CD4-positive, alpha-beta T cell treated with Interleukin-2 at 100 ng/mL for 4 hours (primary cell): ENCODE results near the gene FGFBP2.

Experiments used
- DNase-seq: peaks from one replicate; pipeline ENCODE4 v3.0.0-alpha.2; 2020; ENCODE audit warnings: low spot score

Gene FGFBP2

DNA sequence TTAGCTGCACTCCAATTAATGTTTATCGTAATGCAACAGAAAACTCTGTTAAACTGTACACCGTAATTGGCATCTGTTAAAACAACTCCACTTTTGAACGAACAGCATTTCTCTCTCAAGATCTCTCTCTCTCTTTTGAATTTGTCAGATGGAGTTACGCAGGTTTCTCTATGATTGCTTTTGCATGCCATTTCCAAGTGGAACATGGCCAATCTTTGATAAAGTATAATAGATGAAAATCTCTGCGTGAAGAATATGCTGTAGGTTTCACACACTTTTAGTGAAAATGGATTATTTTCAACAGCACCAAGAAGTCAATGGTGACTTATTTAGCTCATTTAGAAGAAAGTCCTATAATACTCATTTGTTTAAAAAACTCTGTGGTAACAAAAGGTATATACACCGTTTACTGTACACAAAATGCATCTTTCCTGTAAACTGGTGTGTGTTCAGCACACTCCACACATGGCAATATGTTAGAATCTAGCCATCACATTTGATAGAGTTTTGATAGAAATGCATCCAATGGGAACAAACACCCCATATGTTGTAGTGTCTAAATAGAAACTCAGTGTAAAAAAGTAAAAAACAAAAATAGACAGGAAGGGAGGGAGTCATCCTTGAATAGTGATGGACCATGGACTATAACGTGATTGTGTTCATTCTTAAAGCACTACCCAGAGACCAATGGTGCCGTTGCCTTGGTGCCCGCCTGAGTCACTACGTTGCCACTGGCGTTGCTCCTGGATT lies 5.8 kb upstream of the FGFBP2 start:
- DNase-seq = no peak

DNA sequence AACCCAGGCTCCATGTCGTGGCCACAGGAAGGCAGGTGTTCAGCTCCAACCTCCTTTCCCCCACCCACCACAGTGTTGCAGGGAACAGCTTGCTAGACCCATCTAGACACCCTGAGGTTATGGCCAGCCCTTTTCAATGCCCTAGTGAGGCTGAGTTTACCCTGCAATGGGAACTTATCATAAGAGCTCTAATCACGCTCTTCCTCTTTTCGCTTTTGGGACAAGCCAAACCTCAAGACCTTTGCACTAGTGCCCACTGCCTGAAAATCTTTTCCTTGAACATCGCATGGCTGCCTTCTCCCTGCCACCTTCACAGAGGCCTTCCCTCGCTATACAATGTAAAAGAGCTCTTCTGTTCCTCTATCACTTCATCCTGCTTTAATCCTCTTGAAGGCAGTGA lies 2.4 kb upstream of the FGFBP2 start:
- no peak for DNase-seq

DNA sequence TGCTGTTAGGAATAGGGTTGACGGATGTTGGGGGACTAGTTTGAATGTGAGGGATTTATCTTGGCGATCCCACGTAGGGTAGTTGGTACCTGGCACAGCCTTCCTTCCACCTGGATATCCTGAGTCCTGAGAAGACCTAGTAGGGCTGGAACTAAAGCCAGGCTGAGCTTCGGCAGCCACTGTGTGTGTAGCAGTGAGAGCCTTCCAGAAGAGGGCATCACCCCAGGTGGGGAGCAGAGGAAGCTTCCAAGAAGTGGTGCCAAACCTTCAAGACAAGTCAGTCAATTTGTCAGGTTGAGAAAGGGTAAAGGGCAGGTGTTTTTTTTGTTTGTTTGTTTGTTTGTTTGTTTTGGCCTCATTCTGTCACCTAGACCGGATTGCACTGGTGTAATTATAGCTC lies 1.2 kb upstream of the FGFBP2 start:
- DNase-seq = no peak

DNA sequence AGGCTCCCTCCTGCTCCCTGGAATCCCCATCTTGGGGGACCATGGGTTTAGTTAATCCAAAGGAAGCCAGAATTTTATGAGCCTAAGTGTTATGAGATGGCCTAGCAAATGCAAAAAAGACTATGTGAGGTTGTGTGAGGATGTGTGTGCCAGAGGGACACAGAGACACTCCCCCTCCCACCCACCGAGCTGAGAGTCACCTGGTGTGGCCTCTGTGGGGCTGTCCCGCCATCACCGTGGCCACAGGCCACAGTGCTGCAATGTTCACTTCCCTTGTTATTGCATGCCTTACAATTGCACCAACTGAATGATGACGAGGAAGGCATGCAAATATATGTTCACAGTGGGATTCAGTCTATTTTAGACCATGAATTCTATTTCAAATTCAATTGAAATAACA lies 601 bp upstream of the FGFBP2 start:
- DNase-seq = peak; percentile 33

DNA sequence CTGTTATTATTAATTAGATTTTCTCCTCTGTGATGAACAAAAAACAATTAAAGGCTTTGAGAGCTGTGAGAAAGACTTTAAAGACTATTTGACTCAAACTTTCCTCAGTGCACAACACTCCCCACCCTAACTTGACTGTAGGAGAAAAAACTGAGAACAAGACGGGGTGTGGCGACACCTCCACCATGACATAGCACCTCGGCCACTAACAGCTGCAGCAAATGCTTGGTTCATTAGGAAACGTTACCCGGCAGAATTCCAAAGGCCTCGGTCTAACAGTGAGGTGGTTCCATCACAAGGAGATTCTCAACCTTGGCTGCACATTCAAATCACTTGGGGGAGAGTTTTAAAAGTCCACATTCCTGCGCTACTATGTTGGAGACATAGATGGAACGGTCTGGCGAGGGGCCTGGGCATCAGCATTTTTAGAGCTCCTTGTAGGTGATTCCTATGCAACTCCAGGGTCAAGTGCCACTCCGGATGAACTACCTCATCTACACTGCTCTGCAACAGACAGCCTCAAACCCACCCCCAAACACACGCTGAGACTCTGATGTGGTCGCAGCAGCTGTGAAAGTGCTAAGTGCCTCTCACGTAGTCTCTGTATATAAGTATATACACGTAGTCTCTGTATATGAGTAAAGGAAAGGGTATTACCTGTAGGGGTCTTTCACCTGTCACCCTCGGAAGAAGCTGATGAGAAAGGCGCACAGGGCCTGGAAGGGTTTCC lies 1.0 kb downstream of the FGFBP2 start:
- peak; percentile 47 for DNase-seq

DNA sequence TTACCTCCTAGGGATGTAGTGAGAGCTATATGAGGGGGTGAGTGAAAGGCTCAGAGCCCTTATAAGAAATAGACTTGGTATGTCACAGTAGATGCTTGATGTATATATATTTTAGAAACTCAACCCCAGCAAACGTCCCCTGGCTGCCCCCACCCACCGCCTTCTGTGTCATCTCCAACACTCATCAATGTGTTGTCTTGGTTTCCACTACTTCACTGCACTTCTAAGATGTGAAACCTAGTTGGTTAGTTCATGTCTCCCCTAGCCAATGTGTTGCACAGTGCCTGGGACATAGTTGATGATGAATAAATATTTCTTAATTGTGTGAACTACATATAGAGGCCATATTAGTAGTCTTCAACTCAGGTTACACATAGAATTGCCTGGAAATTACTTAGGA lies 4.4 kb downstream of the FGFBP2 start:
- DNase-seq = peak; percentile 7

DNA sequence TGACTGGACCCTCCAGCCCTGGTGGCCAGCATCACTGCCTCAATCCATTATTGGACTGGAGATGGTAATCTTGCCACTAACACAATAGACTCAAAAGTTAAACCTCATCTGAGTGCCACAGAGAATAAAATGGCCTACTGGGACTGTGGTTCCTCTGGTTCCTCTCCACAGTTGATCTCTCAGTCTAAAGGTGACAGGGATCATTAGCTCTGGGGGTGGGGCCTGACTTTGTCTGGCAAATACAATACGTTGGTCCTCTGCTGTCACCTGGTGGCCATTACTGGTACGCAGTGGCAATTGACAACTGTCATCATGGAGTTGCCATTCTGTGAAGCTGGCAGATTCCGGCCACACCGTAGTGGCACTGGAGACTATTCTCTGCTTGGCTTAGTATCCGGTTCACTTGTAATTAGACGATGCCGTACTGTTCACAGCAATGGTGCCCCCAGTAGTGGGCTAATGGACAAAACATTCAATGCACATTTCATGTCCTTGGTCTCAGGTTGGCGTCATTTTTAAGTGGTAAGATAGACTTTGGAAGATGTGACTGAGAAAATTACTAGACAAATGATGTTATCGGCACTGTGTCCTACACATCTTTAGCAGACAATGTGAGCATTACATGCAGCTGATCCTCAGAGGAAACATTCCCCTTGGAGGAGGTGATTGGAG lies 6.7 kb downstream of the FGFBP2 start:
- peak; percentile 79 for DNase-seq

DNA sequence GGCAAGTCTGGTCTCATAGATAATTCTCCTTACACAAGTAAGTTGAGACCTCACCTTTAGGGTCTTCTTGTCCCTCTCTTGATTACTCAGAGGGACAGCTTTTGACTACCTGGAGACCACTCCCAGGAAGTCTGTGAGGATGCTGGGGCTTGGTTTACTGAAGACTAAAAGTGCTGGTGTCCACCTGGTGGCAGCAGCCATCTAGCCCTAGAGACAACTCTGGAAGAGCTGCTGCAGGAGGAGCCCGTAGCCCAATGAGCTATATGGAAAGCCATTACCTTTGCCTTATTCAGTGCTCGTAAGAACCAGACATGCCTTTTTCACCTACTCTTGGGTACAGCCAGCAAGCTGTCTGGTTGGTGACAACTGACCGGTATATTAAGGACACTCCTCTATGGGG lies 7.3 kb downstream of the FGFBP2 start:
- DNase-seq = no peak

DNA sequence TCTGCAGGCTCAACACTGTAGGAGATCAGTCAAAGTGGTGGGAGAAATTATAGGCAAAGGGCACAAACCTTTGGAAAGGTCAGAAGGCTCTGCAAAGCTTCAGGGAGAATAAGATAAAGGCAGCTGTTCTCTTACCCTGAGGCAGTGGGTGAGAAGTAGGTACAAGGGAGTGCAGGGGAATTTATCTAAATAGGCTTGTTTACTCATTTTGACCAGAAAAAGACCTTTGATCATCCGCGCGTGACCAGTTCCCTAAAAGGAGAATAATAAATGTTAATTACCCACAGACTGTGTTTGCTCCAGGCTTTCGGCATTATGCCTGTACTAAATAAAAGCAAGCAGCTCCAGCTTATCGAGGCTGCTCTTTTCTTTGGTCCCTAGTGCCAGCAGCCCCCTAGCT lies 9.3 kb downstream of the FGFBP2 start:
- DNase-seq = no peak

DNA sequence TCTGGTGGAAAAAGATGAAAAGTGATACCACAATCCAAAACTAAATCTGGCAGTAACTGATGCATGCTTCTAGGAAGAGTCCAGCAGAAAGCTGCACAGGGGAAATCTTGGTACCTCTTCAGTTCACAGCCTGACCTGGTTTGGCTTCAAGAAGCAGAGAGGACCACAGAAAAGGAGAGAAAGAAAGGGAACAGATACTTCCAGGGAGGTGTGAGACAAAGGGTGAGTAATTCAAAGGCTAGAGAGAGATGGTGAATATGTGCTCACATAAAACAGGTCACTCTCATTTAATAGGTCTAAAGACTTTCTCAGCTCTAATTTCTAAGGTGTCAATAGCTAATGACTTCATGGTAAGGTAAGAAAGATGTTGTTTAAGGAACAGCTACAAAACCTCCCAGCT lies 11.2 kb downstream of the FGFBP2 start:
- no peak for DNase-seq

DNA sequence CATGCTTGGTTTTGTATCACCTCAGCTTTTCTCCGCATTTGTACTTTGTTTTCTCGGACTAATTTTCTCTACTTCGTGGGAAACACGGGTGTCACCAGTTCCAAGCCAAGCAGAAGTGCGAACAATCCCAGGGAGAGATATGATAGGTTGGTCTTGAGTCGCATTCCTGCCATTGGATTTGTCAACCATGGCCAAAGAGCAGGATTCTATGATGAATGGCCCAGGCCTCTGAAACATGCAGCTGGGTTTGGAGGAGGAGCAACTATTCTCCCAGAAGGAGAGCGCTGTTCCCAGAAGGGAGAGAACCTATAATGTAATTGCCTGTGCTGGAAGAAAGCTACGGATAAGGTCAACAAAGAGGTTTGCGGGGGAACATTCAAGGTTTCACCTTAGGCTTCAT lies 14.1 kb downstream of the FGFBP2 start:
- no peak for DNase-seq

DNA sequence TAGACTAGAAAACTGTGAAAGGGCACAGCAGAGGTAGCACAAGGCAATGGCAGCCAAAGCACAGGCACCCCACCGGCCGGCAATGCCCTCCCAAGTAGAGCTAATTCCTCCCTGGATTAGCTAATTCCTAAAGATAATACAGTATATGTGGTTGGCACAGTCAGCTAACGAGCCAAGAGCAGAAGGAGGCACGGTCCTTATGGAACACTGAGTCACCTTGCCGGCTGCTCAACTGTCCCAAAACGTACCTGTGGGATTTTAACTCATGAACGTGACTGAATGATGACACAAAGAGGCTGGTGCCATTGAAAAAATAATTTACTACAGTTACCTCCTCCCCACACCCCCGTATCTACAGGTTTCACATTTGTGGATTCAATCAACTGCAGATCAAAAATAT lies 15.3 kb downstream of the FGFBP2 start:
- no peak for DNase-seq

DNA sequence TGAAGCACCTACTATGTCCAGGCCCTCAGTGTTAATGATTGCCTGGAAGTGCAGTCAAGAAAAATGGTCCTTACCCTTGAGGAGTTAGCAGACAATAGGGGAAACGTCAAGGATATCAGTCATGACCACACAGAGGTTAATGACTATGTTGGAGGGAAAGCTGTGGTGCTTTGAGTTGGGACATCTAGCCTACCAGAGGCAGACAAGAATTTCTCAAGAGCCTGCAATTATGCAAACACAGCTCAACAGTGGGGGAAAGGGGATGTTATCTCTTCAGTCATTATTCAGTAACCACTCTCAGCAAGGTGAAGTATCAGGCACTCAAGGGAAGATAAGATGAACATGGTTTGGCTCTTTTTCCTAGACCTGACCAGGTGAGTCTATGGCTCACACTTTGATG lies 17.5 kb downstream of the FGFBP2 start:
- DNase-seq = no peak

DNA sequence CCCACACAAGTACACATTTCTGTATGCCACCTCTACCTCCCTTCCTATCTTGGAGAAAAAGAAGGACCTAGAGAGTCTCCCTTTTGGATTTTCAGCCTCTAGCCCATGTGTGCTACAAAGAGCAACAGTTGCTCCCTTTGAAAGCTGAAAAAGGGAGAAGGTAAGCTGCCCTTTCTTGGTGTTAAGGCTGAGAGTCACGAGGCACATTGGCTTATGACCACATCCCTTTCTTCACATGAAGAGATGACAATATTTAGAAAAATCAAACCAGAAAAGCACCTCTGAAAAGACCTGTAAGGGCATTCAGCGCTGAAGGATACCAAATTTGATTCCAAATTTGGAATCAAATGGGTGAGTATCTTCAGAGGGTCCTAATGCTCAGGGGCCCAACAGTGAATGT lies 18.1 kb downstream of the FGFBP2 start:
- DNase-seq = no peak

DNA sequence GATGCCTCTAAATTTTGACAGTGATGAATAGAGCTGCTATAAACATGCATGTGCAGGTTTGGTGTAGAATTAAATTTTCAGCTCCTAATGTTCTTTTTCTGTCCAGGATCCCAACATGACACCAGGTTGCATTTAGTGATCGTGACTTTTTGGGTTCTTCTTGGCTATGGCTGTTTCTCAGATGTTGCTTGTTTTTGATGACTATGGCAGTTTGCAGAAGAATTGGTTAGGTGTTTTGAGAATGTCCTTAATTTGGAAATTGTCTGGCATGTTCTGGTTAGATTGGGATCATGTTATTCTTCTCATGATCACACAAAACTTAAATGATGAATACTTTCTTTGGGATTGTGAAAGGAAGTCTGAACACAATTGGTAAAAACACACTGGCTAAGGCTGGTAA lies 20.7 kb downstream of the FGFBP2 start:
- no peak for DNase-seq

DNA sequence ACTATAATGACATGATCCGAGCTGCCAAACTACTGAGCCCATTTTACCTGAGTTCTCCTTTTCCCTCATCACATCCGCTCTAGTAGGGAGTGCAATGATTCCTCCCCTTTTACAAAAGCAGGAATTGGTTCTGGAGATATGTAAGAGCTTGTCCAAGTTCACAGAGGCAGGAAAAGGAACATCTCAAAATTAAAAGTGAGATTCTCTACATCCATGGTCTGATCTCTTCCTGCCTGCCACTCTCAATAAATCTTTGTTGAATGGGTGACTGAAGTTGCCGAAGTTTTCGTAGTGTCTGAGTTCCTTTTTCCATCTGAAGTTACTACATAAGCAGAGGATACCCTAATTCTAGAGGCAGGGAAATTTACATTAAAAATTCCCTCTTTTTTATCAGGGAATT lies 24.3 kb downstream of the FGFBP2 start, which contains the start of gene FGFBP1:
FGFBP1 (minus strand) TSS at position 101 of the 400 bp plus-strand sequence. CDS start 2,108 bp downstream, outside the sequence.
- DNase-seq = no peak

DNA sequence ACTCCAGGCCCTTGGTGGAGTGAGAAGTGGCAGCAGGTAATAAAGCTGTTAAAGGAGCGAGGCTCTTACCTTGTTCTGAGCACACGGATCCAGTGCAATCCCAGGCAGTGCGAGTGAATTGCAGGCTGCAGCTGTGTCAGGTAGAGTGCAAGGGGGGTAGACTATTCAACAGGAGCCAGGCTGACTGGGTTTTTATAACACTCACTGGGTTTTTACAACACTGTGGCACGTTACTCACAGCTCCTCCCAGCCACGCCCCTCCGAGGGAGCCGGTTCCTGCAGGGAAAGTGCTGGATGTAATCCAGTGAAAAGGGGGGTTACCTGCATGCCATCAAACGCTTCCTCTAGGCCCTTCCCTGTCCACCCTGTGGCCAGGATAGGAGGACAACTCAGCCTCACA lies 24.8 kb downstream of the FGFBP2 start:
- no peak for DNase-seq

DNA sequence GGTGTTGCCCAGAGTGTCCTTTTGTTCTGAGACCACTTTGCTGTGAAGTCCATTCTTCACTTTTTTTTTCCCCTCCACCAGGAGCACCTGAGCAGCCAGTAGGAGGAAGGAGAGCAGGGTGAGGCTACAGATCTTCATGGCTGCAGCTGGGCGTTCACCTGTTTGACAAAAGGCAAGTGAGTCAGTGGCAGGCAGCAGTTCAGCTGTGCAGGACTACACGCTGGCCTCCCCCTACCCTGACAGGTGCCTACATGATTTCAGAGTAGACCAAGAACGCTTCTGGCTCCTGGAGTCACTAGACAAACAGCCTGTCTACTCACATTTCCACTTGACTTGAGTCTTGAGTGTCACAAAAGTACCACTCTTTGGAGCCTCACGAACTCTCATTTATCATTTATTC lies 26.5 kb downstream of the FGFBP2 start:
- no peak for DNase-seq

DNA sequence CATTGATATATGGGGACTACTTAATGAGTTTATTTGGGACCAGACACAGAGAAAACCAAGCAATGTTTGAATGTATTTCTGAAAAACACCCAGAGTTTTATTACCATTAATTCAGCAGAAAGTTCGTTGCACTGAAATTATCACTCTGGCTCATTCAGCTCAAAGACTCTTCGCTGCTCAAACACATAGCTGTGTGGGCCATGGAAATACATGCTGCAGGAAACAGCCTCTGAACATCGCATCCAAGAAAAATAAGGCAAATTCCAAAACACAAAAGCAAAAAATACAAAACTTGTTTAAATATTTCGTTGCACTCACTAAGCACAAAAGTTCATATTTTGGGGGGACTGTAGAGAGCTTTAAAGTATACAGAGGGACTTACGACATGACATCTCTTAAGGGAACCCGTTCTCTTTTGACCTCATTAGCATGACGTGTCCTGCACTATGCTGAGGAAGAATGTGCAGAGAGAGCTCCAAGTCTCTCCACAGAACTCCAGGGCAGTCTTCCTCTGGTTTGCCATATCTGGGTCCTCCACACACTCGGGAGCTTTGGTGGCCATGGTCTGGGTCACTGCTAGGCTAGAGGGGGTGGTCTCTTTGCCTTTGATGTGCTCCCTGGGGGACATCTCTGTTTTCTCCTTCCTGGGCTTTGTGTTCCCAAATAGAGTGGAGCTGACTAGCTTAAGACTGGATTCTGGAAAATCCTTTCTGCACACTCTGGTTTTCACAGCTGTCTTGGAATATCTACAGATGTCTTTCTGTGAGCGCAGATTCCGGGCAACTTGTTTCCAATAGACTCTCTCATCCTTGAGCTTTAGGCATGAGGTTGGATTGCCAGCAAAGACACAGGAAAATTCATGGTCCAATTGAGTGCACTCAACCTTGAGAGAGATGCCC lies 27.2 kb downstream of the FGFBP2 start:
- DNase-seq = no peak

DNA sequence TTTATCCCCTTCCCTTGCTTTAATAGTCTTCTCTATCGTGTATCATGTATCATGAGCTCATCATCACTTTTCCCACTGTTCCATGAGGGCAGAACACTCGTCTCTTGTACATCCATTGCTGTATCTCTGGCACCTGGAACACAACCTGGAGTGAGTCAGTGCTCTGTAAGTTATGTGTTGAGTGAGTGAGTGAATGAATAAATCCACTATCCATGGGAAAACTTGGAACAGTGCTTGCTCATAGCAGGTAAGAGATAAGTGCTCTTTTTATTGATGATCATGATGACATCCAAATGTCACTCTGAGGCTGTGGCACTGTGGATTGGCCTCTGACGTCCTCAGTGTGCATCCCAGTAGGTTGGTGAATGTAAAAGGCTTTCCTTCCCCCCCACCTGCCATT lies 28.7 kb downstream of the FGFBP2 start:
- no peak for DNase-seq

DNA sequence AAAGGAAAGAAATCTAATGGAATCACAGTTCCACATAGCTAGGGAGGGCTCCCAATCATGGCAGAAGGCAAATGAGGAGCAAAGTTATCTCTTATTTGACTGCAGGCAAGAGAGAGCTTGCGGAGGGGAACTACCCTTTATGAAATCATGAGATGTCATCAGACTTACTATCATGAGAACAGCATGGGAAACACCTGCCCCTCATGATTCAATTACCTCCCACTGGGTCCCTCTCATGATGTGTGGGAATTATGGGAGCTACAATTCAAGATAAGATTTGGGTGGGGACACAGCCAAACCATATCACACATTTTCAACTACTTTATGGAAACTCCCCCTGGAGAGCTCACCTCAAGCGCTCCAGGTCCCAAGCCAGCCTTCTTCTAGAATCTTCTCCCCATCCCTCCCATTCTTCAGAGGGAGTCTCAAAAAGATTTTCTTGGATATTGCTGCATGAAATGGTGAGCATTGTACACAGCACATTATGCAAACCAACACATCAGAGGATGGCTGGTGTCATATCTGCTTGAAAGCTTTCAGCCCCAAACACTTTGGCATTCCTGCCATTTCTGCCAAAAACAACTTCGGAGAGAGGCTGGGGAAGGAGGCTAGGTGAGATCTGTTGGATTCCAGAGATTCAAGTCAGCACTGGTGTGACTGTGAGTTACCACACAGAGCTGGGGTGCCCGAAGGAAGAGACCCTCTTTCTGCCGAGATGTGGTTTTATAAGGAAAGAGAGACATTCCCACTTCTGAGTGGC lies 31.3 kb downstream of the FGFBP2 start:
- no peak for DNase-seq
